Astrocyte of the cerebellum (primary cell): Measurements from ENCODE around the gene PSMG4.

ENCODE experiments used
- DNase-seq: peaks from one replicate; pipeline ENCODE4 v3.0.0-alpha.2; 2011; ENCODE audit warnings: low read depth
- H3K4me3 ChIP-seq: 2 replicates; pipeline ENCODE4 v1.5.1; 2011; ENCODE audit warnings: mild to moderate bottlenecking, low read depth, low read length, moderate library complexity
- CTCF ChIP-seq: IDR thresholded peaks from 2 replicates; pipeline ENCODE4 v1.5.1; 2012; ENCODE audit warnings: low read length, low read depth, moderate library complexity, mild to moderate bottlenecking; ENCODE audit errors: missing control alignments
- in situ Hi-C: cut with HindIII; loops from 2 replicates; pipeline ENCODE4 v1.10.0; 2017; ENCODE audit warnings: low sequenced_read_pairs

PSMG4 gene

DNA sequence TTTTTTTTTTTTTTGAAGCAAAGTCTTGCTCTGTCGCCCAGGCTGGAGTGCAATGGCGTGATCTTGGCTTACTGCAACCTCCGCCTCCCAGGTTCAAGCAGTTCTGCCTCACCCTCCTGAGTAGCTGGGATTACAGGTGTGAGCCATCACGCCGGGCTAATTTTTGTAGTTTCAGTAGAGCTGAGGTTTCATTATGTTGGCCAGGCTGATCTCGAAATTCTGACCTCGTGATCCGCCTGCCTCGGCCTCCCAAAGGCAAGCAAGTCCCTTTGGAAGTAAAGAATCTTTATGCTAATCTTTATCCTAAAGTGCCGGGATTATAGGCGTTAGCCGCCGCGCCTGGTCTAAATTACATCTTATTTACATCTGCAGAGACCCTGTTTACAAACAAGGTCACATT, 1.5 kb downstream of the PSMG4 start:
- peak overlapping the region; percentile 88 for H3K4me3 ChIP-seq
- in situ Hi-C loops = no loop called here
- no peak for DNase-seq
- no peak for TF ChIP-seq CTCF

DNA sequence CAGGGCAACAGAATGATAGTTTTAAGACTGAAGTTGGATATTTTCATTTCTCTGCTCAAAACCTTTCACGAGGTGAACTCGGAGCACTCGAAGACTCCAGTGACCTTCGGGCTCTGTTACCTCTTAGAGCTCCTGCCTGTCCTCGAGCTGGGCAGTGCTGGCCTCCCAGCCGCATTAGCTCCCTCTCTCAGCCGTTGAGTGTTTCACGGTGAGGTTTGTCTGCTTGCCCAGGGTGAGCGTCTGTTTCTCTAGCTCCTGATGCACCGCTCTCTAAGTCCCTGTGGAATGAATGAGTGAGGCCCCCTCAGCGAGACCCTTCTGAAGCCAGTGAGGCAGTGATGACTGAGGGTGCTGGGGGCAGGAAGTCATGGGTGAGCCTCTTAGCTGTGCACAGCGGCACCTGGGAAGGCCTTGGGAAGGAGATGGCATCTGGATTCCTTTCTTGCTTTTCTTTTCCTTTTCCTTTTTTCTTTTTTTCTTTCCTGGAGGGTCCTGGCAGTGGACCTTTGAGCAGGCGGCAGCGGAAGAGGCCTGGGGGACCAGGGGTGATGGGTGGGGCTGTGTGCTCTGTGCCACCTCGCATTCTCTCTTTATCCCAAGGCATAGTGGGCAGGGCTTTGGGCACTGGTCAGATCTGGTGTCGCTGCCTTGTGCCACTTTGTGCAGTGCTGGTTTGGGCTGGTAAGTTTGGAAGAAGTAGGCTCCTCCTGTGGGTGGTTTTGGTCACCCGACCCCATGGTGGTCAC, 2.2 kb downstream of the PSMG4 start:
- no peak overlapping the region for H3K4me3 ChIP-seq
- no peak for TF ChIP-seq CTCF
- in situ Hi-C loops = no loop called here
- DNase-seq = no peak

- H3K4me3 ChIP-seq = no peak overlapping the region
- in situ Hi-C loops = no loop called here
- no peak for DNase-seq
- TF ChIP-seq CTCF = no peak
These were observed 2.7 kb downstream of the PSMG4 start for GRCh38 chr6:3261518-3261820.

DNA sequence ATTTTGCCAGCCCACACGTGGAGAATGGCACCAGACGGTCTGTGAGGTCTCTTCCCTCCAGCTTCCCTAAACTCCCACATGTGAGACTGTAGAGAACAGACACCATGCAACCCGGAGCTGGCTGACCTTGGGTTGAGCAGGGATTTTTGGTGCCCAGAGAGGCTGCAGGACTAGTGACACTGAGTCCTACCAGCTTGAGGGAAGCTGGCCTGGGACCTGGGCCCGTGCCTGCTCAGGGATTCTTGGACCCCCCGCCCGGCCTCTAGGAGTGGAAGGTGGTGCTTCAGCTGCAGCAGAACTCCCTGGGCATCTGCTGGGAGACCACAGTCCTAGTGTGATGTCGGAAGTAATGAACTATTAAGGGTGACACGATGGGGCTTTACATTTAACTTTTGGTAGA, 3.2 kb downstream of the PSMG4 start:
- H3K4me3 ChIP-seq = no peak overlapping the region
- in situ Hi-C loops = no loop called here
- no peak for TF ChIP-seq CTCF
- DNase-seq = no peak

GRCh38 chr6:3263096-3263495, 4.3 kb downstream of the PSMG4 start:
- in situ Hi-C loops = no loop called here
- TF ChIP-seq CTCF = no peak
- no peak for DNase-seq
- no peak overlapping the region for H3K4me3 ChIP-seq

- no peak for TF ChIP-seq CTCF
- in situ Hi-C loops = no loop called here
- DNase-seq = no peak
- no peak overlapping the region for H3K4me3 ChIP-seq
These were observed 5.6 kb downstream of the PSMG4 start for GRCh38 chr6:3264356-3264755.
